ENCODE data around the gene LAMA2. TPM values are rescaled to one million over a fixed set of nuclear protein-coding genes. Genes with fewer than 3 reads are reported as not detected.
A peak's percentile ranks its signal among the peaks of the same experiment; 100 is the strongest.

Gene LAMA2
- total and polyA plus RNA-seq, 4 donors: 23.9 to 172 (median 78.5) TPM

DNA sequence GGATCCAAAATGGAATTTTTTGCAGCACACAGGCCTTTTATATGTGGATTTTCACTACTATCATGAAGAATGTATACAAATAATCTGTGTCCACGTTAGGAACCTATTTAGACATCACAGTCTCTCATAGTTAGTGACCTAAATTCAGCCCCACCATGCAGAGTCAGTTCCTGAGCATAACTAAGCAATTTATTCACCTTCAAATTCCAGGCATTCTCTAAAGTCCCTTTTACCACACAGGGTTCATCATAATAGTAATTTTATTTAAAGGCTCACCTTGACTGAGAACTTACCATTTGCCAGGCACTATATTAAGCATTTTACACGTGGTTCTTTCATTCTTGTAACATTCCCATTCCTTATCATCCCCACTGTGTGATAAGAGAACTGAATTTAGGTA lies 473.2 kb downstream of the LAMA2 start:
- no peaks in the 10 kb centered on the region for H3K9me3 ChIP-seq (ENCODE audit: control insufficient read depth, insufficient read depth, low read length)
- H3K4me1 ChIP-seq (ENCODE audit: control insufficient read depth, insufficient read depth, low read length): no peaks in the 10 kb centered on the region
- H3K27me3 ChIP-seq (ENCODE audit: control insufficient read depth, insufficient read depth, low read length): no peaks in the 10 kb centered on the region
- no peak for DNase-seq (ENCODE audit: low read depth in 4 of 6, low spot score in 6 of 6)
- H3K4me3 ChIP-seq (ENCODE audit: low read depth, low read length): no peak overlapping the region
- H3K27ac ChIP-seq (ENCODE audit: low read depth, low read length): no peak overlapping the region
- no CpG with 5 or more reads among the region's 2 CpGs for WGBS (ENCODE audit: insufficient coverage)
- no peaks in the 10 kb centered on the region for H3K36me3 ChIP-seq (ENCODE audit: control insufficient read depth, insufficient read depth, low read length)

GRCh38 chr6:129359811-129360681 lies 477.1 kb downstream of the LAMA2 start:
- DNase-seq (ENCODE audit: low read depth in 4 of 6, low spot score in 6 of 6): peak in 1 of 6 donors; percentile 19
- Histone ChIP-seq H3K9me3 (ENCODE audit: control insufficient read depth, insufficient read depth, low read length) (no peaks in the 10 kb centered on the region), H3K4me3 (ENCODE audit: low read depth, low read length) (no peak overlapping the region), H3K4me1 (ENCODE audit: control insufficient read depth, insufficient read depth, low read length) (no peaks in the 10 kb centered on the region), H3K27me3 (ENCODE audit: control insufficient read depth, insufficient read depth, low read length) (no peaks in the 10 kb centered on the region), H3K36me3 (ENCODE audit: control insufficient read depth, insufficient read depth, low read length) (no peaks in the 10 kb centered on the region), H3K27ac (ENCODE audit: low read depth, low read length) (no peak overlapping the region)
- no CpG with 5 or more reads among the region's 2 CpGs for WGBS (ENCODE audit: insufficient coverage)

GRCh38 chr6:129360682-129360955 lies 477.7 kb downstream of the LAMA2 start:
- no peaks in the 10 kb centered on the region for H3K27me3 ChIP-seq (ENCODE audit: control insufficient read depth, insufficient read depth, low read length)
- no peaks in the 10 kb centered on the region for H3K9me3 ChIP-seq (ENCODE audit: control insufficient read depth, insufficient read depth, low read length)
- H3K36me3 ChIP-seq (ENCODE audit: control insufficient read depth, insufficient read depth, low read length): no peaks in the 10 kb centered on the region
- DNase-seq (ENCODE audit: low read depth in 4 of 6, low spot score in 6 of 6): peak in 2 of 6 donors; percentile 18 to 63
- H3K4me3 ChIP-seq (ENCODE audit: low read depth, low read length): no peak overlapping the region
- no peak overlapping the region for H3K27ac ChIP-seq (ENCODE audit: low read depth, low read length)
- WGBS (ENCODE audit: insufficient coverage): no CpG with 5 or more reads among the region's 2 CpGs
- H3K4me1 ChIP-seq (ENCODE audit: control insufficient read depth, insufficient read depth, low read length): no peaks in the 10 kb centered on the region

GRCh38 chr6:129364037-129364436 lies 481.1 kb downstream of the LAMA2 start:
- no peaks in the 10 kb centered on the region for H3K27me3 ChIP-seq (ENCODE audit: control insufficient read depth, insufficient read depth, low read length)
- H3K4me3 ChIP-seq (ENCODE audit: low read depth, low read length): no peak overlapping the region
- H3K9me3 ChIP-seq (ENCODE audit: control insufficient read depth, insufficient read depth, low read length): no peaks in the 10 kb centered on the region
- H3K27ac ChIP-seq (ENCODE audit: low read depth, low read length): no peak overlapping the region
- H3K36me3 ChIP-seq (ENCODE audit: control insufficient read depth, insufficient read depth, low read length): no peaks in the 10 kb centered on the region
- DNase-seq (ENCODE audit: low read depth in 4 of 6, low spot score in 6 of 6): peak in 1 of 6 donors; percentile 46
- WGBS (ENCODE audit: insufficient coverage): 83% methylated on average over 1 of the region's 3 CpGs
- no peaks in the 10 kb centered on the region for H3K4me1 ChIP-seq (ENCODE audit: control insufficient read depth, insufficient read depth, low read length)

- no peak for DNase-seq (ENCODE audit: low read depth in 4 of 6, low spot score in 6 of 6)
- 78% methylated on average over 1 of the region's 3 CpGs for WGBS (ENCODE audit: insufficient coverage)
- Histone ChIP-seq H3K4me1 (ENCODE audit: control insufficient read depth, insufficient read depth, low read length) (no peaks in the 10 kb centered on the region), H3K27ac (ENCODE audit: low read depth, low read length) (no peak overlapping the region), H3K36me3 (ENCODE audit: control insufficient read depth, insufficient read depth, low read length) (no peaks in the 10 kb centered on the region), H3K27me3 (ENCODE audit: control insufficient read depth, insufficient read depth, low read length) (no peaks in the 10 kb centered on the region), H3K9me3 (ENCODE audit: control insufficient read depth, insufficient read depth, low read length) (no peaks in the 10 kb centered on the region), H3K4me3 (ENCODE audit: low read depth, low read length) (no peak overlapping the region)
Observed at GRCh38 chr6:129364767-129365166, 481.8 kb downstream of the LAMA2 start.

DNA sequence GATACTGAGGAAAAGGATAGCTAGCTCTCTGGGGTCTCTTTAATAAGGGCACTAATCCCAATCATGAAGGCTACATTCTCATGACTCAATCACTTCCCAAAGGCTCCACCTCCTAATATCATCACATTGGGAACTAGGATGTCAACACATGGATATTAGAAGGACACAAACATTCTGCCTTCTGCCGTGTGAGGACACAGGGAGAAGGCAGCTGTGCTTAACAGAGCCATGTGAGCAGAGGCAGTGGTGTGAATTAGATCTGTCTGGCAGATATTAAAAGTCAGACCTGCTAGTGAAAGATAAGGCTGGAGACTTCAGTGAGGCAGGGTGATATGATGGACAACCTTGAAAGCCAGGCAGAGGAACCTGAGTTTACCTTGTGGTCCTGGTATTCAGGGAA lies 485.1 kb downstream of the LAMA2 start:
- 78% methylated on average over 1 of the region's 1 CpG for WGBS (ENCODE audit: insufficient coverage)
- Histone ChIP-seq H3K4me3 (ENCODE audit: low read depth, low read length) (no peak overlapping the region), H3K27me3 (ENCODE audit: control insufficient read depth, insufficient read depth, low read length) (no peaks in the 10 kb centered on the region), H3K27ac (ENCODE audit: low read depth, low read length) (no peak overlapping the region), H3K4me1 (ENCODE audit: control insufficient read depth, insufficient read depth, low read length) (no peaks in the 10 kb centered on the region), H3K36me3 (ENCODE audit: control insufficient read depth, insufficient read depth, low read length) (no peaks in the 10 kb centered on the region), H3K9me3 (ENCODE audit: control insufficient read depth, insufficient read depth, low read length) (no peaks in the 10 kb centered on the region)
- DNase-seq (ENCODE audit: low read depth in 4 of 6, low spot score in 6 of 6): no peak

DNA sequence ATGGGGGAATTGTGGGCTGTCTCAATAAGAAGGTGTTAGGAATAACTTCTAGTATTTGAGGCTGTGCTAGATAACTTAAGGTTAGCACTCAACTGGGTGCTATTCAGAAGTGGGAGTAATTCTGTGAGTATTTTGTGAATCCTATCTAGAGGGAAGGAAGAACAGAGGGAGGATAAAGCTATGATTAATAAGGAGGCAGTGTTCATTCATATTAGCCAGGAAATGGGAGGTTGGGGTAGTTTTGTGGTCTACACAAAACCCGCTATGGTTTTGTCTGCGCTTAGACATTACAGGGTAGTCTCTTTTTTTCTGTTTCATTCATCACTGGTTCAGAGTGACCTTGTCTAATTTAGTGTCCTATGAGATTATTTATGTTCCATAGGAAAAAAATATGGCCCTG lies 486.0 kb downstream of the LAMA2 start:
- Histone ChIP-seq H3K4me3 (ENCODE audit: low read depth, low read length) (no peak overlapping the region), H3K9me3 (ENCODE audit: control insufficient read depth, insufficient read depth, low read length) (no peaks in the 10 kb centered on the region), H3K4me1 (ENCODE audit: control insufficient read depth, insufficient read depth, low read length) (no peaks in the 10 kb centered on the region), H3K27me3 (ENCODE audit: control insufficient read depth, insufficient read depth, low read length) (no peaks in the 10 kb centered on the region), H3K27ac (ENCODE audit: low read depth, low read length) (no peak overlapping the region), H3K36me3 (ENCODE audit: control insufficient read depth, insufficient read depth, low read length) (no peaks in the 10 kb centered on the region)
- no CpG with 5 or more reads among the region's 2 CpGs for WGBS (ENCODE audit: insufficient coverage)
- DNase-seq (ENCODE audit: low read depth in 4 of 6, low spot score in 6 of 6): no peak

DNA sequence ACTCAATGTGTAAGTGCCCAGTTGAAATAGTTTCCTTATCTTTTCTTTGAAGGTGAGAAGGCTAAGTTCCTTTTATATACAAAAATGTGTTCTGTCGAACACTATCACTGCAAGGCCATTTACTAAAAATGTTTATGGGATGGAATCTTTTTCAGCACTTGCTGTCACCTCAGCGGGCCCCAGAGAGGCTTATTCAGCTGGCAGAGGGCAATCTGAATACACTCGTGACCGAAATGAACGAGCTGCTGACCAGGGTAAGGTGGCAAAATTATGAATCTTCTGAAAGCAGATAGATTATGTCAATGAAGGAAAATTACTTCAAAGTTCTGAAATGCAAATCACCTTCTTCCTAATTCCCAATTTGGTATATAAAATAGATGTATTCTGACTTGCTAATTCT lies 486.8 kb downstream of the LAMA2 start:
- no peaks in the 10 kb centered on the region for H3K9me3 ChIP-seq (ENCODE audit: control insufficient read depth, insufficient read depth, low read length)
- DNase-seq (ENCODE audit: low read depth in 4 of 6, low spot score in 6 of 6): no peak
- no peaks in the 10 kb centered on the region for H3K36me3 ChIP-seq (ENCODE audit: control insufficient read depth, insufficient read depth, low read length)
- no peaks in the 10 kb centered on the region for H3K4me1 ChIP-seq (ENCODE audit: control insufficient read depth, insufficient read depth, low read length)
- no peak overlapping the region for H3K27ac ChIP-seq (ENCODE audit: low read depth, low read length)
- no CpG with 5 or more reads among the region's 5 CpGs for WGBS (ENCODE audit: insufficient coverage)
- no peaks in the 10 kb centered on the region for H3K27me3 ChIP-seq (ENCODE audit: control insufficient read depth, insufficient read depth, low read length)
- H3K4me3 ChIP-seq (ENCODE audit: low read depth, low read length): no peak overlapping the region

DNA sequence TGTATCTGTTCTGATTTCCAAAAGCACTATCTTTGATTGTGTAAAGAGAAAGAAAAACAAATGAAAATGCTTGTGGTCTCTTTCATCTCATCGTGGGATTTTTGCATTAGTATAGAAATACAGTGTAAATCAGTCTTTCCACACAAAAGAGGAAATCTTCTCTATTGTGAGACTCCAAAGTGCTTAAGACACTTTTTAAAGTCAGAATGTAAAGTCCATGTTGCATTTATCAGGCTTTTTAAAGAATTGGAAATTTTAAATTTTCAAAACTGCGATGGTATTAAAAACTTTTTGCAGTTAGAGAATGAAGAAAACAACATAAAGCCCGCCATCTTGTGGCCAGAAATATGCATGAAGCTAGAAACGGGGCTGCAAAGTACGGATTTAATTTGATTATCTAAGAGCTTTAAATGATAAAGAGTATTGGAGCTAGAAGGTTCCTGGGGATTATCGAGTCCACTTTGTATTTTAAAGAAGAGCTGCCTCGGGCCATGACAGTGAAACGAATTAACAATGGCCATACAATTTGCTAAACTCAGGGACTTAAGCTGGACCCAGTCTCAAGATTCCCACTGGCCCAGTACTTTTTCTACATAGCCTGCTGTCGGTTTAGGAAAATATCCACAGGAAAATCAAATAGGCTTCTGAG lies 487.5 kb downstream of the LAMA2 start:
- no peaks in the 10 kb centered on the region for H3K4me1 ChIP-seq (ENCODE audit: control insufficient read depth, insufficient read depth, low read length)
- H3K9me3 ChIP-seq (ENCODE audit: control insufficient read depth, insufficient read depth, low read length): no peaks in the 10 kb centered on the region
- H3K36me3 ChIP-seq (ENCODE audit: control insufficient read depth, insufficient read depth, low read length): no peaks in the 10 kb centered on the region
- H3K27me3 ChIP-seq (ENCODE audit: control insufficient read depth, insufficient read depth, low read length): no peaks in the 10 kb centered on the region
- peak; percentile 35 to 90 (median 50) for DNase-seq (ENCODE audit: low read depth in 4 of 6, low spot score in 6 of 6)
- no peak overlapping the region for H3K27ac ChIP-seq (ENCODE audit: low read depth, low read length)
- no peak overlapping the region for H3K4me3 ChIP-seq (ENCODE audit: low read depth, low read length)
- 10% methylated on average over 7 of the region's 9 CpGs for WGBS (ENCODE audit: insufficient coverage)

- Histone ChIP-seq H3K4me1 (ENCODE audit: control insufficient read depth, insufficient read depth, low read length) (no peaks in the 10 kb centered on the region), H3K36me3 (ENCODE audit: control insufficient read depth, insufficient read depth, low read length) (no peaks in the 10 kb centered on the region), H3K27ac (ENCODE audit: low read depth, low read length) (no peak overlapping the region), H3K27me3 (ENCODE audit: control insufficient read depth, insufficient read depth, low read length) (no peaks in the 10 kb centered on the region), H3K4me3 (ENCODE audit: low read depth, low read length) (no peak overlapping the region), H3K9me3 (ENCODE audit: control insufficient read depth, insufficient read depth, low read length) (no peaks in the 10 kb centered on the region)
- no CpG with 5 or more reads among the region's 2 CpGs for WGBS (ENCODE audit: insufficient coverage)
- DNase-seq (ENCODE audit: low read depth in 4 of 6, low spot score in 6 of 6): peak in 1 of 6 donors; percentile 19
Observed at GRCh38 chr6:129381885-129382284, 498.9 kb downstream of the LAMA2 start.
